ENCODE results near the gene C4orf54.

Gene C4orf54

DNA sequence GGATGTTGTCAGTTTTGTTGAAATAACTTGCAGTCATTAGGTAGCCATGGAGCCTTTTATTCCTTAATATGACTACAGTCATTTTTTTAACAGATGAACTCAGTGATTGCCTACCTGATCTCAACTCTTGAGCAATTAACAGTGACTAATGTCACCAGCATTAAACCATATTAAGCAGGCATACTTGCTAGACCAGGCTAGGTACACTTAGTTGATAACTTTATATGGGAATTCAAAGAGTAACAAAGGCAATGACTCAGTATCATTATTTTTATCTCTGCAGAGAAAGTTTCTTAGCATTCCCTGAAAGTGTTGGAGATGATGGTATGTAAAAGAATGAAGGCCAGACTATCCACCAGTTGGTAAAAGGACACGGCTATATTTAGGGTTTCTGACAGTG is at the start of gene C4orf54:
Gene C4orf54 (minus strand): TSS at position 31 of the 400 bp plus-strand sequence. CDS start 3,180 bp downstream, outside the sequence.
- no peak for DNase-seq

DNA sequence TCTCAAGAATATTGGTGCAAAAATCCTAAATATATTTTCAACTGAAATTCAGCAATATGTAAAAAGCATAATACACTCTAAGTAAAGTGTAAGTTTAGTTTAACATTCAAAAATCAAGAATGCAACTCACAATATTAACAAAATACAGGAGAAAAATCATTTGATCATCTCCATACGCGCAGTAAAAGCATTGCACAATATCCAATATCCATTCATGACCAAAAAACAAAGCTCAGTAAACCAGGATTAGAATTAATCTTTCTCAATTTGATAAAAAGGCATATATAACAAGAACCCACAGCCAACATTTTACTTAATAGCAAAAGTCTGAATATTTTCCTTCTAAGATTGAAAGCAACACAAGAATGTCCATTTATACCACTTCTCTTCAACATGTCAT is 48.3 kb upstream of the C4orf54 start:
- no peak for DNase-seq

DNA sequence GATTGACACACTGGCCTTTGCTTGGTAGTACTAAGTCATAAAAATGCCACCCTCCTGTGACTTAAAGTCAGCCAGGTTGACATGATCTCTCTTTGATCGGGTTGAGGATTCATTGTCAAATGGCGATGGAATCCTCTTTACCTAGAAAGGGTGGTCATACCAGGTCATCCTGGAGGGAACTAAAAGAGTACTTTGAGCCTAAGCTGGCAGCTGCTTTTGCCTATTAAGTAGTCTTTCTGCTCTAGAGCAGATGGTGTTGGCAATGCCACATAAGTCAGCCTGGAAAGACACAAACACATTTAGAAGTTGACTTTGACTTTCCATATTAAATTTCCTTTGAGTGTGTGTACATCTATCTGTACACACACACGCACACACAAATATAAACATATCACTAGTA is 39.2 kb upstream of the C4orf54 start:
- DNase-seq, result peak; percentile 33 to 65

DNA sequence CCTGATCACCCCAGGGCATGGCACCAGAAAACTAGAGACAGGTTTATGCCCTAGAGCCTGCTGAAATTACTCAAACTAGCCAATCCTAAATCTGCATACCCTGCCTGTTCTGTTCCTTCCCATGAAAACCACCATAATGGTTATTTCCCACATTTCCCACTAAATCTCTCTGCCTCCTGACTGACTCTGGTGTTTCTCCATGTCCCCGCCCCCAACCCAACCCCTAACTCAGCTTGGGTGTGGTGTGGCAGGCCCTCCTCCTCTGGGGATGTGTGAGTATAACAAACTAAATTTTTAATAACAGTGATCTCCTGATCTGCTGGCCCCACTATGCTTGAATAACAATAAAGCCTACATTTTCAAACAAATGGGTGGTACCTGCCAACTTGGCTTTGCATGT is 35.5 kb upstream of the C4orf54 start:
- DNase-seq, result no peak

DNA sequence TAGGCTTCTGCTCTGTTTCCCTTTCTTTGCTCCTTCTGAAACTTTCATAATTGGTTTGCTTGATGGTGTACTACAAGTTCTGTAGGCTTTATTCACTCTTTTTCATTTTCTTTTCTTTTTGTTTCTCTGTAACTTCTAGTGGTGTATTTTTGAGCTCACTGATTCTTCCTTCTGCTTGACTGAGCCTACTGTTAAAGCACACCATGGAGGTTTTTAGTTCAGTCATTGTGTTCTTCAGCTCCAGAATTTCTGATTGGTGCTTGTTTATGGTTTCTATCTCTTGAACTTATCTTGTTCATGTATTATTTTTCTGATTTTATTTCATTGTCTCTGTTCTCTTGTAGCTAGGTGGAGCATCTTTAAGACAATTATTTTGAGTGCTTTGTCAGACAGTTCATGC is 33.4 kb upstream of the C4orf54 start:
- DNase-seq, result no peak

DNA sequence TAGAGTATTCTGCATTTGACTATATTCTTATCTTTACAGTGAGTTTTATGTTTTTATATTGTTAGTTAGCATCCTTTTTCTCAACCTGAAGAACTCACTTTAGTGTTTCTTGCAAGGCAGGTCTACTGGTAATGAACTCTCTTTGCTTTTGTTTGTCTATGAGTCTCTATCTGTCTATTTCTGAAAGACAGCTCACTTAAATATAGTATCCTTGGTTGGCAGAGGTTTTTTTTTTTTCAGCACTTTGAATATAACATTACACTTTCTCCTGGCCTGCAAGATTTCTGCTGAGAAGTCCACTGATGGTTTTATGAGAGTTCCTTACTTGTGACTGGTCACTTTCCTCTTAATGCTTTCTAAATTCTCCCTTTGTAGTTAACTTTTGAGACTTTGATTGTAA is 32.8 kb upstream of the C4orf54 start:
- no peak for DNase-seq

DNA sequence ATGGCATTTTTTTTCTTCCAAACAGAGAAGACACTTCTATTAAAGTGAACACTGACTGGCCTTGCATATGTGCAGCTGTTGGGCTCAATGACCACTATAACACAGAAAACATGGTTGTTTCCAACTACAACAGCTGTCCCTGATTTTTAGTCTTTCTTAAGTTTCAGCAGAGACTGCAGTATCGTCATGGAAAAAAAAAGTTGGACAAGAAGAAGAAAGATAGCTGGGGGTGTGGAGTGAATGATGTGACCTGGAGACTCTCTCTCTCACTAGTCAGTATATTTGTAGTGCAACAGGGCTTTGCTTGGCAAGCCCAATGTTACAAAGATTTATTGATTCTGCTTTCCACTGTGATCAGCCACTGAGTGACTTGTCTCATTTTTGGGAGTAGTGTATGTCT is 29.5 kb upstream of the C4orf54 start:
- DNase-seq, result no peak

GRCh38 chr4:99685234-99685633 is 27.6 kb upstream of the C4orf54 start:
- no peak for DNase-seq

DNA sequence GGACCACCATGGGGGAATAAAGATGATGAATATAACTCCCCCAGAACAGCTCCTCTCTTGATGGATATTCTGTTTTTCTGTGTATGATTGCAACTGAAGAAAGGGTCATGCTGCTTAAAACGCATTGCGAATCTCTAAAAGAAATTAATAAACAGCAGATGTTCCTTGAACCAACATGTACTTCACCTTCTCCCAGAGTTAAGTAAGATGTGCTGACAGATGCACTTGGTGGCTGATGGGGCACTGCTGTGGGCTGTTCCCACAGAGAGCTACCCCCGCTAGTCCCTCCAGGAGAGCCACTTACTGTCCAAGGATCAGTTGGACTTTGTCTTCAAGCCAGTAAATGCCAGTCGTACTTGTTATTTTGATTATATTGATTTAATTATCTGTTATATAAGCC is 26.3 kb upstream of the C4orf54 start:
- DNase-seq, result peak; percentile 14 to 57

GRCh38 chr4:99679976-99680375 is 22.3 kb upstream of the C4orf54 start:
- DNase-seq, result no peak

- DNase-seq, result peak; percentile 43 to 78
Observed at GRCh38 chr4:99679204-99679603, 21.6 kb upstream of the C4orf54 start.

- no peak for DNase-seq
Observed at GRCh38 chr4:99677161-99677560, 19.5 kb upstream of the C4orf54 start.

DNA sequence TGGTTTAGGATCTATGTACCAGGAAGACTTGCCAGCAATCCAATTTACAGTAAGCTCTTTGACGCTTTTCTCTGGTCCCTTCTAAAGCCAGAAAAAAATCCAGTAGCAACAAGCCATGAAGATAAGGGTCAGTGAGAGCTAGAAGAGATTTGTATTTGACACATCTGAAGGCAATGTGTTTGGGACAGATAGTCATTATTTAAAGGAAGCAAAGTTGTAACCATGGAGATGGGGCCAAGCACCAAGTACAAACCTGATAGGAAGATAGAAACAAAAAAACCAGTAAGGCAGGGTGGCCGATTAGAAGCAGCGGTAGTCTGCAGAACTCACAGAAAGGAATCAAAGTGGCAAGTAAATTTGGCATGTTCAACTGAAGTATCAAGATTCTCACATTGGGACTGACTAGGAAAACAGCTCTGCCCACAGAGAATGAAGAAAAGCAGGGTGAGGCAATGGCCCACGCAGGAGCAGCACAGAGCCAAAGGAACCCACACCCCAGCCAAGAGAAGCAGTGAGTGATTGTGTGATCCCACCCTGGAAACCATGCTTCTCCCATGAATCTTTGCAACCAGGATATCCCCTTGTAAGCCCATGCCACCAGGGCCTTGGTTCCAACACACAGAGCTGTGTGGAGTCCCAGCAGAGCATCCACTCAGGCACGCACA is 12.9 kb upstream of the C4orf54 start:
- no peak for DNase-seq

GRCh38 chr4:99669084-99669483 is 11.5 kb upstream of the C4orf54 start:
- no peak for DNase-seq

DNA sequence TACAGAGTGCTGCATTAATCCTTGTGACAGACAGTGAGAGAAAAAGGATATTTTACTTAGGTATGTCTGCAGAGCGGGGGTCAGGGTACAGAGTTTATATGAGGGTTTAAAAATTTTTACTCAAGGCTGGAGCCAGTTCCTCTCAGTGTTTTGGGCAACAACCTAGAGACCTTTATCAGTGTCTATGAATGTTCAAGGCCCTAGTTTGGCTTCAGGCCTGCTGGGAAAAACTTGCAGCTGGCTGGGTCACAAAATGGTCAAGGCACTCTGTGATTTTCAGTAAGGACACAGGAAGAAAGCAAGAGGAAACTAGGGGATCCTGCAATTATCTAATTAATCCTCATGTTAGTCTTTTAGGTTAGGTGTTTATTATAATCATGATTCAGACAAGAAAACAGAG is 10.8 kb upstream of the C4orf54 start:
- DNase-seq, result no peak

DNA sequence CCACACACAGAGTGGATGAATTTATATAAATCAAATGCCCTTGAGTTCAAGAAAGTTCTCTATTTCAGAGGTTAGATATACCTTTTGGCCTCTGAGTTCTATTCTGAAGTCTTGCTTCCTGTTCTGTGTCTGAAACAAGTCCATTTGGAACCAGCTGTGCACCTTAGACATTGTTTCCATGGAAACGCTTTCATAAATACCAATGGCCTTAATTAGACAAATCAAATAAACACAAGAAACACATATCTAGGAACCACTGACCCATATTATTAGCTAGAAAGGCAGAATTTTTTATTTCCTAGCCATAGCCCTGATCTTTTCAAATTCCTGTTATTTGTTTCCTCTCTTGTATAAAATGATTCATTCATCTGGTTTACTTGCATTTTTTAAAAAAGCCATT is 8.4 kb upstream of the C4orf54 start:
- DNase-seq, result no peak

GRCh38 chr4:99664716-99665115 is 7.1 kb upstream of the C4orf54 start:
- DNase-seq, result no peak

GRCh38 chr4:99661907-99662306 is 4.3 kb upstream of the C4orf54 start:
- no peak for DNase-seq

DNA sequence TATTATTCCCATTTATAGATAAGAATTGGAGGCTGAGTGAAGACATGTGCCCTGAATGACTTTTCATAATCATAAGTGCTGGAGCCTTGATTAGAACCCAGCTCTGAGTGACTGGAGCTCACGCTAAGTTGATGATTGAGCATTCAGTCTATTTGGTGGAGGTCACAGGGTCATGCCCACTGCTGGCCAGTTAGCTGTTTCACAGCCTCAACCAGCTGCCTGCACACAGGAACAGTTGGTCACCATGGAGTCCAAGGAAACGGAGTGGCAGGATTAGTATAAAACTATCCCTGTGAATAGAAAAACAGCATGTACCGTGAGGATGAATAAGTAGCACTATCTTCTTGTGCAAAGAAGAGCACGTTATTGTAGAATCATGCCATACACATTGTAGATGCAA is 1.0 kb upstream of the C4orf54 start:
- peak in 1 of 2 experiments; percentile 13 for DNase-seq

- DNase-seq, result no peak
Observed at GRCh38 chr4:99655308-99656081, 2.1 kb downstream of the C4orf54 start.

- no peak for DNase-seq
Observed at GRCh38 chr4:99654361-99654761, 3.3 kb downstream of the C4orf54 start.

- DNase-seq, result no peak
Observed at GRCh38 chr4:99653916-99654315, 3.7 kb downstream of the C4orf54 start.

DNA sequence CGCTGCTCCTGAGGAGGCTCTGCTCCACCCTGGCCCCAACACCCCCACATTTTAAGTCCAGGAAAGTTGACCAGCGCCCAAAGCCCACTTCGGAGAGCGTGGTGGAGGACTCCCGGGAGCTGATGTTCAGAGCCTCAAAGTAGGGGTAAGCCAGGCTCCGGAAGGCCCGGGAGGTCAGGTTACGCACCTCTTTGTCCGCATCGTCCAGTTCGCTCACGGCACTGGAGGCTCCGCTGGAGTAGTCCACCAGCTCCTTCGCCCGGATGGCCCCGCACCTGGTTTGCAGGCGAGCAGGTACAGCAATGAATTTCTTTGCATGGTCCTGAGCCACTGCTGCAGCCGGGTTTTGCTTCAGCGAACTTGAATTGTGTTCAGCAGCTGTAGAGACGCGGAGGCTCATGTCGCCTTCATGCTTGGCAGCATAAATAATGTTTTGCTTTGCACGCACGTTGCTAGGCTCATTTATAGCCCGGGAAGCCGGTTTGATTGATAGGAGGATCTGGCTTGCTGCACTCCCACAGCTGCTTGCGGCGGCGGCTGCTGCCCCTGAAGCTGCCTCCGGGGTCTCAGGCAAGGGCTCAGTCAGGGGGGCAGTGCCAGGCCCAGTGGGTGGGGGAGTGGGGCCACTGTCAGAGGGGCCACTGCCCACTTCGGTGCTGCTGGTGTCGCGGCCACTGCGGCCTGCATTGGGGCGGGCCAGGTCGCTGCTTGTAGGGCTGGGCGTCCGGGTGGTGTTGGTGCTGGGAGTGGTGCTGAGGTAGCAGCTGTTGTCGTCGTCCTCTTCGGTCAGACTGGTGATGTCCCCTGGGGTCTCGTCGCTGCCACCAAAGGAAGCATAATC is 4.8 kb downstream of the C4orf54 start:
- no peak for DNase-seq
